ENCODE data around the gene TIMM10.
A peak's percentile ranks its signal among the peaks of the same experiment; 100 is the strongest.

TIMM10 gene

GRCh38 chr11:57485217-57485990 is 45.1 kb downstream of the TIMM10 start:
- no peaks in the 10 kb centered on the region for H3K9me3 ChIP-seq
- no peak overlapping the region for H3K4me3 ChIP-seq (ENCODE audit: low read depth, low read length)
- no peak for TF ChIP-seq CTCF (IDR thresholded peaks at IDR 0.05; ENCODE audit: low read depth, low read length)
- DNase-seq = no peak
- no peaks in the 10 kb centered on the region for H3K36me3 ChIP-seq
- no peaks in the 10 kb centered on the region; the same call in 1 of the 2 replicates for H3K4me1 ChIP-seq
- H3K27me3 ChIP-seq = no peaks in the 10 kb centered on the region

DNA sequence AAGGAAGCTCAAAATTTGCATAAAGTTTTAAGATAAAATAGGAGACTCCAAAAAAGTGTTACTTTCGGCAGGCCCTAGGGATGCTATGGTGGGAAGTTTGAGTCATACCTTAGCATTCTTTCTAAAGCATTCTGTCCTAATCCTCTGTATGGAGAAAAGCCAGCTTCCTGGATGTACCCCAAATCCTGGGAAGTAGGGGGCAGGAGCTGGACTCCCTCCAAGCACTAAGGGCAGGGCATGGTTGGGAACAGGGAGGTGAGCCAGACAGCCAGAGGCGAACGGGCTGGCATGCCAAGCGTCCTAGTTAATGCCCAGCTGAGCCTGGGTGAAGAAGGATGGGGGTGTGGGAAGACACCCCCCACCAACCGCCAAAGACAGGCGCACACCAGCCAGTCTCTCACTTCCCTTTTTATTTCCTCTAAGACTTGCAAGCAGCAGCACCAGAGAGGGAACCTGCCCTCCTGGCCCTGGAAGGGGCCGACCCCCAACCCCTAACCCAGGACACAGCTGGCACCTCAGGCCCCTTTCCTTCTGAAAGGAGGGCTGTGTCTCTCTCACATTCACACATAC is 46.3 kb downstream of the TIMM10 start:
- no peaks in the 10 kb centered on the region for H3K36me3 ChIP-seq
- DNase-seq = no peak
- no peaks in the 10 kb centered on the region for H3K27me3 ChIP-seq
- H3K9me3 ChIP-seq = no peaks in the 10 kb centered on the region
- no peak overlapping the region for H3K4me3 ChIP-seq (ENCODE audit: low read depth, low read length)
- H3K4me1 ChIP-seq = no peaks in the 10 kb centered on the region; the same call in 1 of the 2 replicates
- no peak for TF ChIP-seq CTCF (IDR thresholded peaks at IDR 0.05; ENCODE audit: low read depth, low read length)

DNA sequence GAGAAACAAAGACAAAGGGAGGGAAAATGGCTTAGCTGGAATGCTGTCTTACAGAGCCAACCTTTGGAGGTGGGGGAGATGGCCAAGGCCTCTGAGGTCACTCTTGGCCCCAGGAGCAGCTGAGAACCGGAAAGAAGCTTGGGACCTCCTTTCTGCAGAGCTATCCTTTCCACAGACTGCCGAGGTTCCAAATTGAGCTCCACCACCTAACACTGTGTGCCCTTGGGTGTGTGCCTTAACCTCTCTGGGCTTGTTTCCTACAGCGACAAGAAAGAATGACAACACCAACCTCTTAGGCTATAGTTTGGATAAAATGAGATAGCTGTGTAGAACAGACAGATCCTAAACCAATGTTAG is 47.0 kb downstream of the TIMM10 start:
- no peak for TF ChIP-seq CTCF (IDR thresholded peaks at IDR 0.05; ENCODE audit: low read depth, low read length)
- Histone ChIP-seq H3K36me3 (no peaks in the 10 kb centered on the region), H3K4me1 (no peaks in the 10 kb centered on the region; the same call in 1 of the 2 replicates), H3K9me3 (no peaks in the 10 kb centered on the region), H3K4me3 (ENCODE audit: low read depth, low read length) (no peak overlapping the region; the same call in 1 of the 2 replicates), H3K27me3 (no peaks in the 10 kb centered on the region)
- DNase-seq = no peak

DNA sequence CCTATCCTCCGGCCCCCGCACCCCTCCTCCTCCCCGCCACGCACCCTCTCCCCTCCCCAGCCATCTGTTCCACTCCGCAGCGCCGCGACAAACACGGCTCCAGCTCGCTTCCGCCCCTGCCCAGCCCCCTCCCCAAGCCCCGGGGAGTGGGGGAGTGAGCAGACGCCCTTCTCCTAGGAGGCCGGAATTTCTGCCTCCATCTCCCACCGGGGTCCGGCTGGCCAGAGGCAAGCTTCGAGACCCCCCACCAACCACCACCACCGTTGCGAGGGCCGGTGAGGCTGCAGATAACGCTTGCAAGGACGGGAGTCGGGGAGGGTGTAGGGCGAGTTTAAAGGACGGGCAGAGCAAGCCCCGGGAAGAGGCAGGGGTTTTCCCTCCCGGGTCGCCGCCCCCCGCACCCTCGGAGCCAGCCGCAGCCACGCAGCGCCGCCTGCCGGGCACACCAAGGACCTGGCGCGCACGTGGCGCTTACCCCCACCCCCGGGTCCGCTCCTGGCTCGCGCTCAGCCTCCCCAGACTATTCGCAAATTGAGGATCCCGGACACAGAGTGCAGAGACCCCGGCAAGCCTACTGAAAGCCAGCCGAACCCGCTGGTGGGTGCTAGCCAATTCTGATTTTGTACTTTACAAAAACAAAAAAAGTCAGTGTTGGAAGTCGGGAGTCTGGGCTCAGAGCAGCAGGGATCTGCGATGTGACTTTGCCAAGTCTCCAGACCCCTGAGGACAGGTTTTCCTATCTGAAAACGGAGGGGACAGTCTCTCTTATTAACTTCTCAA is 47.6 kb downstream of the TIMM10 start:
- Histone ChIP-seq H3K27me3 (no peaks in the 10 kb centered on the region), H3K4me3 (ENCODE audit: low read depth, low read length) (peak overlapping the region; percentile 53), H3K9me3 (no peaks in the 10 kb centered on the region), H3K36me3 (no peaks in the 10 kb centered on the region), H3K4me1 (no peaks in the 10 kb centered on the region; the same call in 1 of the 2 replicates)
- TF ChIP-seq CTCF (IDR thresholded peaks at IDR 0.05; ENCODE audit: low read depth, low read length) = peak; percentile 56
- peak; percentile 69 for DNase-seq

GRCh38 chr11:57481915-57482781 is 48.4 kb downstream of the TIMM10 start:
- TF ChIP-seq CTCF (IDR thresholded peaks at IDR 0.05; ENCODE audit: low read depth, low read length) = no peak
- no peaks in the 10 kb centered on the region for H3K9me3 ChIP-seq
- DNase-seq = no peak
- no peaks in the 10 kb centered on the region; the same call in 1 of the 2 replicates for H3K4me1 ChIP-seq
- no peaks in the 10 kb centered on the region for H3K27me3 ChIP-seq
- no peaks in the 10 kb centered on the region for H3K36me3 ChIP-seq
- peak overlapping the region; percentile 53 for H3K4me3 ChIP-seq (ENCODE audit: low read depth, low read length)

Data from BE2C (cell line).